Transverse colon (tissue), 4 donors: Measurements from ENCODE around the gene OPRM1.

ENCODE experiments used
- CTCF ChIP-seq, 5 experiments: fragments of 200-600 bp in 3 of 5; fragments of 450-650 bp in 2 of 5; sonication (generic) in 3 of 5; IDR thresholded peaks; 1 replicate in 2 of 5; 2 replicates in 3 of 5; pipeline ENCODE4 v1.5.1; 2016 to 2017; ENCODE audit warnings: antibody characterized with exemption in 5 of 5, inconsistent platforms in 3 of 5, mild to moderate bottlenecking in 2 of 5, moderate library complexity in 1 of 5
- POLR2A ChIP-seq: fragments of 450-650 bp; IDR thresholded peaks from one replicate; pipeline ENCODE4 v1.6.1; 2016; ENCODE audit warnings: antibody characterized with exemption, mild to moderate bottlenecking, moderate library complexity
- POLR2AphosphoS5 ChIP-seq, 3 donors: sonication (generic); formaldehyde crosslinking; IDR thresholded peaks; one replicate each; pipeline ENCODE4 v1.6.1; 2016; ENCODE audit warnings: antibody characterized with exemption in 3 of 3

- TF ChIP-seq CTCF (IDR thresholded peaks at IDR 0.05) = no peak
- no peak for TF ChIP-seq POLR2AphosphoS5 (IDR thresholded peaks at IDR 0.05)
- no peak for TF ChIP-seq POLR2A
Observed at GRCh38 chr6:154227862-154228520, 189.0 kb downstream of the OPRM1 start.
